Ascending aorta (tissue), 2 donors: ENCODE results near the gene TICAM1. TPM values are rescaled to one million over a fixed set of nuclear protein-coding genes. Genes with fewer than 3 reads are reported as not detected.
"Not testable (repeated sequence)": the region's sequence is repeated elsewhere in the genome, so short reads cannot be mapped to it uniquely, and the experiment has no call there.

Experiments used
- DNase-seq, 2 donors: peaks; one replicate each; pipeline ENCODE4 v3.0.0-alpha.2; 2019; ENCODE audit warnings: low spot score in 2 of 2
- H3K27ac ChIP-seq, 2 donors: fragments of 200-600 bp; sonication (generic); one replicate each; pipeline ENCODE4 v1.5.1; 2016 to 2017; ENCODE audit warnings: mild to moderate bottlenecking in 1 of 2
- H3K27me3 ChIP-seq: fragments of 200-600 bp; sonication (generic); one replicate; pipeline ENCODE4 v1.5.1; 2017
- H3K36me3 ChIP-seq, 2 donors: fragments of 200-600 bp; sonication (generic); one replicate each; pipeline ENCODE4 v1.5.1; 2016
- H3K4me1 ChIP-seq, 2 donors: fragments of 200-600 bp; sonication (generic); one replicate each; pipeline ENCODE4 v1.5.1; 2016 to 2017; ENCODE audit warnings: mild to moderate bottlenecking in 1 of 2
- H3K4me3 ChIP-seq, 2 donors: fragments of 200-600 bp; sonication (generic); one replicate each; pipeline ENCODE4 v1.5.1; 2016 to 2017; ENCODE audit warnings: mild to moderate bottlenecking in 1 of 2
- H3K9me3 ChIP-seq, 2 donors: fragments of 200-600 bp; sonication (generic); one replicate each; pipeline ENCODE4 v1.5.1; 2016
- intact Hi-C: fragments of 100-400 bp; cut with DNase I; formaldehyde crosslinking; loops from one replicate; pipeline ENCODE4 v1.15.1; 2023
- total RNA-seq: library from RNA; depleted of rRNA; stranded (reverse); fragments of >200 nt; gene quantifications from one replicate; pipeline ENCODE4 v1.1.0, GENCODE V29; 2016
- TF ChIP-seq, protein P1 (sequence below), 3 experiments: fragments of 200-600 bp in 2 of 3; fragments of 450-650 bp in 1 of 3; sonication (generic) in 2 of 3; IDR thresholded peaks; one replicate each; pipeline ENCODE4 v1.5.1; 2016 to 2019; ENCODE audit warnings: antibody characterized with exemption in 3 of 3, mild to moderate bottlenecking in 1 of 3, moderate library complexity in 1 of 3

The TICAM1 gene
- total RNA-seq, 1 donor from 2014 or later = 20.3 TPM

GRCh38 chr19:4815426-4816201 is 15.9 kb downstream of the TICAM1 start:
- intact Hi-C loops = loop anchor here (1.0 to 5.0 kb wide), 3 partner anchors 16 to 152 kb away; partner anchors contain the start of genes KDM4B, PLIN3 and TICAM1
- H3K4me1 ChIP-seq = peaks cover 10 to 28% of the 10 kb centered on the region in 2 donors
- H3K4me3 ChIP-seq = peak overlapping the region in 1 of 2 donors; percentile 32
- H3K36me3 ChIP-seq = peaks cover 23 to 40% of the 10 kb centered on the region in 2 donors
- no peaks in the 10 kb centered on the region for H3K9me3 ChIP-seq
- DNase-seq = peak; percentile 76 to 94
- H3K27me3 ChIP-seq = no peaks in the 10 kb centered on the region
- H3K27ac ChIP-seq = peak overlapping the region; percentile 49 to 56
- TF ChIP-seq, protein P1, sequence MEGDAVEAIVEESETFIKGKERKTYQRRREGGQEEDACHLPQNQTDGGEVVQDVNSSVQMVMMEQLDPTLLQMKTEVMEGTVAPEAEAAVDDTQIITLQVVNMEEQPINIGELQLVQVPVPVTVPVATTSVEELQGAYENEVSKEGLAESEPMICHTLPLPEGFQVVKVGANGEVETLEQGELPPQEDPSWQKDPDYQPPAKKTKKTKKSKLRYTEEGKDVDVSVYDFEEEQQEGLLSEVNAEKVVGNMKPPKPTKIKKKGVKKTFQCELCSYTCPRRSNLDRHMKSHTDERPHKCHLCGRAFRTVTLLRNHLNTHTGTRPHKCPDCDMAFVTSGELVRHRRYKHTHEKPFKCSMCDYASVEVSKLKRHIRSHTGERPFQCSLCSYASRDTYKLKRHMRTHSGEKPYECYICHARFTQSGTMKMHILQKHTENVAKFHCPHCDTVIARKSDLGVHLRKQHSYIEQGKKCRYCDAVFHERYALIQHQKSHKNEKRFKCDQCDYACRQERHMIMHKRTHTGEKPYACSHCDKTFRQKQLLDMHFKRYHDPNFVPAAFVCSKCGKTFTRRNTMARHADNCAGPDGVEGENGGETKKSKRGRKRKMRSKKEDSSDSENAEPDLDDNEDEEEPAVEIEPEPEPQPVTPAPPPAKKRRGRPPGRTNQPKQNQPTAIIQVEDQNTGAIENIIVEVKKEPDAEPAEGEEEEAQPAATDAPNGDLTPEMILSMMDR (IDR thresholded peaks at IDR 0.05) = no peak

DNA sequence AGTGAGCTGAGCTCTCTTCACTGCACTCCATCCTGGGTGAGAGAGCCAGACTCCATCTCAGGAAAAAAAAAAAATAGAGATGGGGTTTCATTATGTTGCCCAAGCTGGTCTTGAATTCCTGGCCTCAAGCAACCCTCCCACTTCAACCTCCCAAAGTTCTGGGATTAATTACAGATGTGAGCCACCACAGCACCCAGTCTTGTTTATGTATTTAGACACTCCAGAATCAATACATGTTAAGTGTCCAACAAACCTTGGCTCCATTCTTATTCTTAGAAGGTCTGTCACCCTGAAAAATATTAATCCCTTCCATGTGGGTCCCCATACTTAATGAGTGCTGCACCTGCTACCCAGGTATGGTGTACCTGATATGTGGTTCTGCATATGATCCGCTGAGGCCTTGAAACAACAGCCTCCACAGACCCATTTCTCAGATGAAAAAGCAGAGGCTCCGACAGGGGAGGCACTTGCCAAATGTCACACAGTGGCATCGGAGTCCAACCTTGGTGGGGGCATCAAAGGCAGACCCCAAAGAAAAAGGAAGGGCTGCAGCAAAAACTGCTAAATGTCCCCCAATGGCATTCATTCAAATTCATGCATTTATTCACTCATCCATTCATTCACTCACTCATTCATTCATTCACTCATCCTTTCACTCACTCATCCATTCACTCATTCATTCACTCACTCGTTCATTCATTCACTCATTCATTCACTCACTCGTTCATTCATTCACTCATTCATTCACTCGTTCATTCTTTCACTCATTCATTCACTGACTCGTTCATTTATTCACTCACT is 16.7 kb downstream of the TICAM1 start:
- Histone ChIP-seq H3K36me3 (peaks cover 23 to 40% of the 10 kb centered on the region in 2 donors), H3K4me1 (peaks cover 10 to 28% of the 10 kb centered on the region in 2 donors), H3K9me3 (no peaks in the 10 kb centered on the region), H3K27me3 (no peaks in the 10 kb centered on the region), H3K27ac (peak overlapping the region; percentile 95 to 97), H3K4me3 (no peak overlapping the region)
- TF ChIP-seq, protein P1 (IDR thresholded peaks at IDR 0.05) = no peak
- intact Hi-C loops = loop anchor here (1.0 to 5.0 kb wide), 3 partner anchors 16 to 152 kb away; partner anchors contain the start of genes KDM4B, PLIN3 and TICAM1
- DNase-seq = no peak

DNA sequence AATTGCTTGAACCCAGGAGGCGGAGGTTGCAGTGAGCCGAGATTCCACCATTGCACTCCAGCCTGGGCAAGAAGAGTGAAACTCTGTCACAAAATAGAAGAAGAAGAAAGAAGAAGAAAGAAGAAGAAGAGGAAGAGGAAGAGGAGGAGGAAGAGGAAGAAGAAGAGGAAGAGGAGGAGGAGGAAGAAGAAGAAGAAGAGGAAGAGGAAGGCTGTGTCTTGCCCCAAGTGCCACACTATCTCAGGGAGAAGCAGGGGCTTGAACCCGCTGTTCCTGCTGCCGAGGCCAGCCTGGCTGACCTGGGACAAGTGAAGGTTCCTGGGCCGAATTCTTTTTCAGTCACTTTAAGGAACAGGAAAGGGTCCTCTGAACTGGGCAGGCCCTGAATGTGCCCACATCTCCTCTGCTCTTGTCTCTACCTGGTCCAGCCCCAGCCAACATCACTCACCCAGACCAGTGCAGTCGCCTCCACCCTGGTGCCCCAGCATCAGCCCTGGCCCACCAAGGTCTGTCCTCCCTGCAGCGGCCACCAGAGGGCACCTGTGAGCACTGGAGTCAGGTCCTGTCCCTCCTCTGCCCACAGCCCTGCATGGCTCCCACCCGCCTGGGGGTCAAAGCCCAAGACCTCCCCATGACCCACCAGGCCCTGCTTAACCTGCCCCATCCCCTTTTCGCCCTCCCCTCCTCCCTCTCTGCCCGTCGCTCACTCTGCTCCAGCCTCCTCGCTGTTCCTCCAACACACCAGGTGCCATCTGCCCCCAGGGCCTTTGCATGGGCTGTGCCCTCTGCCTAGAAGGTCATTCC is 20.0 kb downstream of the TICAM1 start:
- H3K27ac ChIP-seq = peak overlapping the region; percentile 95 to 97
- H3K4me1 ChIP-seq = peaks cover 10 to 28% of the 10 kb centered on the region in 2 donors
- no peaks in the 10 kb centered on the region for H3K27me3 ChIP-seq
- intact Hi-C loops = loop anchor here (1.0 kb wide), 3 partner anchors 56 to 220 kb away; partner anchors contain the start of gene PLIN3
- TF ChIP-seq, protein P1 (IDR thresholded peaks at IDR 0.05) = peak; percentile 81 to 87 (median 81)
- DNase-seq = peak; percentile 38 to 90
- peaks cover 4 to 7% of the 10 kb centered on the region in 2 donors for H3K36me3 ChIP-seq
- no peak overlapping the region for H3K4me3 ChIP-seq
- no peaks in the 10 kb centered on the region for H3K9me3 ChIP-seq

- Histone ChIP-seq H3K27me3 (no peaks in the 10 kb centered on the region), H3K36me3 (no peaks in the 10 kb centered on the region), H3K27ac (no peak overlapping the region), H3K4me3 (no peak overlapping the region), H3K4me1 (peaks cover 0 to 9% of the 10 kb centered on the region in 2 donors), H3K9me3 (no peaks in the 10 kb centered on the region)
- intact Hi-C loops = no loop called here
- no peak for DNase-seq
- TF ChIP-seq, protein P1 (IDR thresholded peaks at IDR 0.05) = no peak
These were observed 24.3 kb downstream of the TICAM1 start for GRCh38 chr19:4807188-4807587.

GRCh38 chr19:4806384-4806783 is 25.1 kb downstream of the TICAM1 start:
- Histone ChIP-seq H3K4me3 (no peak overlapping the region), H3K36me3 (no peaks in the 10 kb centered on the region), H3K27me3 (no peaks in the 10 kb centered on the region), H3K27ac (no peak overlapping the region), H3K9me3 (no peaks in the 10 kb centered on the region), H3K4me1 (peaks cover 0 to under 1% of the 10 kb centered on the region in 2 donors)
- intact Hi-C loops = no loop called here
- TF ChIP-seq, protein P1 (IDR thresholded peaks at IDR 0.05) = no peak
- DNase-seq = no peak

DNA sequence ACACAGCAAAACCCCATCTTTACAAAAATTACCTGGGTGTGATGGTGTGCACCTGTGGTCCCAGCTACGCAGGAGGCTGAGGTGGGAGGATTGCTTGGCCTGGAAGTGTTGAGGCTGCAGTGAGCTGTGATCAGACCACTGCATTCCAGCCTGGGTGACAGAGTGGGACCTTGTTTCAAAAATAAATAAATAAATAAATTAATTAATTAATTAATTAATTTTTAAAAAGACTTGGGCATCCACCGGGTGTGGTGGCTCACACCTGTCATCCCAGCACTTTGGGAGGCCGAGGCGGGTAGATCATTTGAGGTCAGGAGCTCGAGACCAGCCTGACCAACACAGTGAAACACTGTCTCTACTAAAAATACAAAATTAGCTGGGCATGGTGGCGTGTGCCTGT is 26.4 kb downstream of the TICAM1 start:
- H3K27me3 ChIP-seq, H3K36me3 ChIP-seq, H3K4me1 ChIP-seq, DNase-seq, intact Hi-C loops, H3K4me3 ChIP-seq, H3K9me3 ChIP-seq, H3K27ac ChIP-seq: not testable (repeated sequence)
